ENCODE results near the gene TGM3.
"Not testable (repeated sequence)": the region's sequence is repeated elsewhere in the genome, so short reads cannot be mapped to it uniquely, and the experiment has no call there.

TGM3 gene

GRCh38 chr20:2295886-2296515 is at the start of gene TGM3:
Gene TGM3, plus strand, starts transcription at chr20:2296001. Its CDS starts 63 bp downstream, at chr20:2296064.
- no peak for DNase-seq (ENCODE audit: low spot score)

DNA sequence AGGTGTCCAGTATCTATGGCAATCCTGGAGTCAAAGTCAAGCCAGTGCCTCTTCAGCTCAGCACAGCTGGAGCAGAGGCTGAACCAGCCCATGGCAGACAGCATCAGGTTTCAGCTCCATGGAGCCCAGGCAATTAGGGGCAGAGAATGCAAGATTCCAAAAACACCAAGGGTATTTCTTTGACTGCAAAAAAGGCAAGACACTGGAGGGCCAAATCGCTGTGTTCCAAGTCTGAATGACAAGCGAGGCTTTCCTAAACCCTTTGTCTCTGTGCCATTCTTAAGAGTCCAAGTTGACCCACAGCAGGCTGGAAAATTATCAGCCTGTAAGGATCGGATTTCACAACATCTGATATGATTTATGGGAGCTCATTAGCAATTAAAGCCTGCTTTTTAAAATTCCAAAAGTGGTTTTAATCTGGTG is 49.7 kb upstream of the TGM3 start:
- no peak for DNase-seq (ENCODE audit: low spot score)

DNA sequence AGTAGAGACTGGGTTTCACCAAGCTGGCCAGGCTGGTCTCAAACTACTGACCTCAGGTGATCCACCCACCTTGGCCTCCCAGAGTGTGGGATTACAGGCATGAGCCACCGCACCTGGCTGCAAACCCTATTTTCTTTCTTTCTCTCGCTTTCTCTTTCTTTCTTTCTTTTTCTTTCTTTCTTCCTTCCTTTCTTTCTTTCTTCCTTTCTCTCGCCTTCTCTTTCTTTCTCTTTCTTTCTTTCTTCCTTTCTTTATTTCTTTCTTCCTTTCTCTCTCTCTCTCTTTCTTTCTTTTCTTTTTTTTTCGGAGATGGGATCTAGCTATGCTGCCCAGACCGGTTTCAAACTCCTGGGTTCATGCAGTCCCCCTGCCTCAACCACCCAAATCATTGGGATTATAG is 47.0 kb upstream of the TGM3 start:
- no peak for DNase-seq (ENCODE audit: low spot score)

GRCh38 chr20:2249935-2250334 is 45.9 kb upstream of the TGM3 start:
- DNase-seq (ENCODE audit: low spot score): no peak

- DNase-seq (ENCODE audit: low spot score): no peak
These were observed 43.3 kb upstream of the TGM3 start for GRCh38 chr20:2252419-2252997.

GRCh38 chr20:2253256-2253655 is 42.5 kb upstream of the TGM3 start:
- no peak for DNase-seq (ENCODE audit: low spot score)

DNA sequence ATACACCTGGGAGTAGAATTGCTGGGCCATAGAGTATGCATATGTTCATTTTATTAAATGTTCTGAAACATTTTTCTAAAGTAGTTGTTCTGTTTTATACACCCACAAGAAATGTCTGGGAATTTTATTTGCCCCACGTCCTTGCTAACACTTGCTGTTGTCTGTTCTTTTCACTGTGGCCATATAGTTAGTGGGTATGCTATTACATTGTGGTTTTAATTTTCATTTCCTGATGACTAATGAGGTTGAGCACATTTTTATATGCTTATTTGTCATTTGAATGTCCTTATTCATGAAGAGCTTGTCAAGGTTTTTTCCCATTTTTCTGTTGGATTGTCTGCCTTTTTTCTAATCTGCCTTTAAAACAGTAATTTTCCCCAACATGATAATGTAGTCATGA is 41.5 kb upstream of the TGM3 start:
- no peak for DNase-seq (ENCODE audit: low spot score)

GRCh38 chr20:2255926-2256531 is 39.8 kb upstream of the TGM3 start:
- DNase-seq (ENCODE audit: low spot score): no peak

DNA sequence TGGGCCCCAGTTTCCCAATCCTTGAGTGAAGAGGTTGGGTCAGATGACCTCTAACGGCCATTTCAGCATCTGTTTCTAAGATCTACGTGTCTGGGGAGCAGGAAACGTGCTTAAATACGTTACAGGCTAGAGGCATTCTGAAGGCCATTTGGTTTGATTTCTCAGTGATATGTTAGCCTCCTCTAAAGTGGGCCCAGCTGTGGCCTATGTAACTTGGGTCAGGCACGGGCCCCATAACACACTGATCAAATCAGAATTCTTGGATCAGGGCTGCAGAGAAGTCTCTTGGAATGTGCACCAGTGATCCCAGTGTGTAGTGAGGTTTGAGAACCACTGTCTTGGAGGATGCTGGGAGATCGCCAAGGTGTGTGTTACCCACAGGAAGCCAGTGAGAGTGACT is 36.1 kb upstream of the TGM3 start:
- DNase-seq (ENCODE audit: low spot score): no peak

GRCh38 chr20:2260250-2260649 is 35.6 kb upstream of the TGM3 start:
- DNase-seq (ENCODE audit: low spot score): no peak

- DNase-seq (ENCODE audit: low spot score): peak; percentile 77
These were observed 34.7 kb upstream of the TGM3 start for GRCh38 chr20:2261046-2261485.

- DNase-seq (ENCODE audit: low spot score): no peak
These were observed 34.2 kb upstream of the TGM3 start for GRCh38 chr20:2261629-2262028.

GRCh38 chr20:2264118-2264517 is 31.7 kb upstream of the TGM3 start:
- no peak for DNase-seq (ENCODE audit: low spot score)

GRCh38 chr20:2264621-2265374 is 31.0 kb upstream of the TGM3 start:
- not testable (repeated sequence) for DNase-seq (ENCODE audit: low spot score)

GRCh38 chr20:2273634-2274302 is 22.0 kb upstream of the TGM3 start:
- no peak for DNase-seq (ENCODE audit: low spot score)

DNA sequence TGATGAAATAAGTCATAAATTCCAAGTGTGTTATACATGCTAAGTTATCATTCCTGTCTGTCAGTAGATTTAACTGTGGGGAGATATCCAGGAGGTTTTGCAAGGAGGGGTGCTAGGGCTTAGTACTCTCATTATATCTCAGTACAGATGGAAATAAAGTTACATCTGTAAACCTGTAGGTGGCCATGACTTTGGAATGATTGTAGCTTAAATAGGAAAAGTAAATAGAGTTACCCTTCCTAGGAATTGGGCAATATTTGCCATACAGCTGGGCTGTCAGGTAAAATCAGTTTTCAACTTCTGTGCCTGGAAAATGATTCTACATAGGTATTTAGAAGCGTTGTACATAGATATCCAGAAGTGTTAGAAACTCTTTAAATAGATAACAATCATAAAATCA is 19.8 kb upstream of the TGM3 start:
- DNase-seq (ENCODE audit: low spot score): no peak

- DNase-seq (ENCODE audit: low spot score): no peak
These were observed 16.5 kb upstream of the TGM3 start for GRCh38 chr20:2279253-2279779.

DNA sequence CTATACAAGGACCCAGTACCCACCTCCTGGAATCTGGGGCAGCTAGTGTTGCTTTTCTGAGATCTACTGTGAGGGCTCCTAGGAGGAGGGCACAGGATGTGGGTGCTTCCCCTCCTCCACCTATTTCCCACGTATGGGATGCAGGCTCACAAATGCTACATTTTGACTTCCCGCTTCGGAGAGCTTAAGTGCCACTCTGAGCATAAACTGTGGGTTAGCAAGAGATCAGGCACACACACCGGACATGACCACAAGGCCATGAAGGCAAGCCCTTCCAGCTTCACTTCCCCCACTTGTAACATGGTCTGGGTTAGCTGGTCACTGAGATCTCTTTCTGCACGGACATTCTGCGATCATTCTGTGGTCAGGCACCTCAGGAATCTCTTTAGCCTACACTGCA is 15.7 kb upstream of the TGM3 start:
- no peak for DNase-seq (ENCODE audit: low spot score)

- DNase-seq (ENCODE audit: low spot score): no peak
These were observed 14.2 kb upstream of the TGM3 start for GRCh38 chr20:2281563-2281962.

- no peak for DNase-seq (ENCODE audit: low spot score)
These were observed 13.6 kb upstream of the TGM3 start for GRCh38 chr20:2282181-2282580.

- DNase-seq (ENCODE audit: low spot score): no peak
These were observed 11.9 kb upstream of the TGM3 start for GRCh38 chr20:2283706-2284423.
